SK-N-MC (cell line): Measurements from ENCODE around the gene INF2.

Experiments
- EZH2 ChIP-seq: fragments of 200-600 bp; sonication (generic); IDR thresholded peaks from one replicate; pipeline ENCODE4 v1.6.1; 2017; ENCODE audit warnings: antibody characterized with exemption
- FOXP2 ChIP-seq: optimal IDR thresholded peaks from 2 replicates; pipeline ENCODE3; 2011; ENCODE audit warnings: mild to moderate bottlenecking, moderate library complexity; ENCODE audit not compliant: insufficient read depth; ENCODE audit errors: extremely low read length, control extremely low read depth
- POLR2AphosphoS5 ChIP-seq: IDR thresholded peaks from 2 replicates; pipeline ENCODE4 v1.6.1; 2012; ENCODE audit warnings: mild to moderate bottlenecking, low read depth, low read length, borderline replicate concordance

GRCh38 chr14:104723651-104724406 is 34.4 kb downstream of the INF2 start, which contains the start of gene ADSS1:
- TF ChIP-seq POLR2AphosphoS5 (no peak), EZH2 (no peak), FOXP2 (no peak)
